Trophoblast cell (in vitro differentiated cells and primary cell): ENCODE measurements around the gene ZNF354B.

Experiments
- DNase-seq, 2 donors: peaks; one replicate each; pipeline ENCODE4 v3.0.0-alpha.2; 2016
- H2AFZ ChIP-seq: 2 replicates; pipeline ENCODE4 v1.6.1; 2013; ENCODE audit warnings: low read length, moderate library complexity, mild to moderate bottlenecking; ENCODE audit not compliant: insufficient read depth, poor library complexity
- H2AK5ac ChIP-seq: 2 replicates; pipeline ENCODE4 v1.6.1; 2013; ENCODE audit warnings: mild to moderate bottlenecking, low read length
- H2BK120ac ChIP-seq: 2 replicates; pipeline ENCODE4 v1.6.1; 2013; ENCODE audit warnings: low read length, mild to moderate bottlenecking, moderate library complexity; ENCODE audit not compliant: insufficient read depth, poor library complexity
- H2BK12ac ChIP-seq: 2 replicates; pipeline ENCODE4 v1.6.1; 2013; ENCODE audit warnings: mild to moderate bottlenecking, low read length, moderate library complexity
- H2BK5ac ChIP-seq: 2 replicates; pipeline ENCODE4 v1.6.1; 2013; ENCODE audit warnings: low read length, low read depth, moderate library complexity, mild to moderate bottlenecking; ENCODE audit not compliant: poor library complexity
- H3K14ac ChIP-seq: 2 replicates; pipeline ENCODE4 v1.6.1; 2013; ENCODE audit warnings: mild to moderate bottlenecking, low read length
- H3K18ac ChIP-seq: 2 replicates; pipeline ENCODE4 v1.6.1; 2013; ENCODE audit warnings: mild to moderate bottlenecking, low read length
- H3K23ac ChIP-seq: 2 replicates; pipeline ENCODE4 v1.6.1; 2013; ENCODE audit warnings: low read length
- H3K27ac ChIP-seq: 2 replicates; pipeline ENCODE4 v1.5.1; 2013; ENCODE audit warnings: low read depth, mild to moderate bottlenecking, inconsistent platforms, low read length, moderate library complexity
- H3K27me3 ChIP-seq: 2 replicates; pipeline ENCODE4 v1.6.1; 2013; ENCODE audit warnings: inconsistent platforms, mild to moderate bottlenecking, low read length, moderate library complexity; ENCODE audit not compliant: insufficient read depth
- H3K36me3 ChIP-seq, 2 experiments: 1 replicate in 1 of 2; 2 replicates in 1 of 2; pipeline ENCODE4 v1.6.1; 2013; ENCODE audit warnings: low read length in 2 of 2, mild to moderate bottlenecking in 2 of 2, moderate library complexity in 1 of 2; ENCODE audit not compliant: insufficient read depth in 2 of 2, control insufficient read depth in 1 of 2
- H3K4ac ChIP-seq: 2 replicates; pipeline ENCODE4 v1.6.1; 2013; ENCODE audit warnings: low read depth, mild to moderate bottlenecking, low read length, moderate library complexity
- H3K4me1 ChIP-seq, 2 experiments: 1 replicate in 1 of 2; 2 replicates in 1 of 2; pipeline ENCODE4 v1.6.1; 2013; ENCODE audit warnings: low read length in 2 of 2, mild to moderate bottlenecking in 2 of 2, moderate library complexity in 1 of 2; ENCODE audit not compliant: insufficient read depth in 2 of 2, control insufficient read depth in 1 of 2
- H3K4me2 ChIP-seq: 2 replicates; pipeline ENCODE4 v1.6.1; 2013; ENCODE audit warnings: inconsistent platforms, mild to moderate bottlenecking, low read length, moderate library complexity
- H3K4me3 ChIP-seq: 2 replicates; pipeline ENCODE4 v1.5.1; 2013; ENCODE audit warnings: mild to moderate bottlenecking, low read depth, low read length, inconsistent platforms
- H3K79me1 ChIP-seq: one replicate; pipeline ENCODE4 v1.6.1; 2013; ENCODE audit warnings: low read length
- H3K79me2 ChIP-seq: 2 replicates; pipeline ENCODE4 v1.6.1; 2013; ENCODE audit warnings: low read length, mild to moderate bottlenecking; ENCODE audit not compliant: control insufficient read depth, insufficient read depth, poor library complexity
- H3K9ac ChIP-seq: 2 replicates; pipeline ENCODE4 v1.6.1; 2013; ENCODE audit warnings: mild to moderate bottlenecking, low read length
- H3K9me3 ChIP-seq: 2 replicates; pipeline ENCODE4 v1.6.1; 2013; ENCODE audit warnings: low read depth, mild to moderate bottlenecking, control low read depth, inconsistent platforms, low read length; ENCODE audit not compliant: insufficient read depth
- H4K12ac ChIP-seq: 2 replicates; pipeline ENCODE4 v1.6.1; 2013; ENCODE audit warnings: low read depth, mild to moderate bottlenecking, low read length, moderate library complexity
- H4K8ac ChIP-seq: 2 replicates; pipeline ENCODE4 v1.6.1; 2013; ENCODE audit warnings: low read depth, mild to moderate bottlenecking, low read length, moderate library complexity
- H4K91ac ChIP-seq: one replicate; pipeline ENCODE4 v1.6.1; 2013; ENCODE audit warnings: low read depth, mild to moderate bottlenecking, low read length, moderate library complexity
- WGBS: extraction: QIAGEN DNeasy Blood & Tissue Kit; methylation state at CpG from one replicate; pipeline ENCODE4 v1.1.7; 2013; ENCODE audit warnings: missing lambda C conversion rate; ENCODE audit not compliant: insufficient read length, insufficient coverage; ENCODE audit errors: extremely low coverage; 5-methylcytosine and 5-hydroxymethylcytosine counted together

The ZNF354B gene

DNA sequence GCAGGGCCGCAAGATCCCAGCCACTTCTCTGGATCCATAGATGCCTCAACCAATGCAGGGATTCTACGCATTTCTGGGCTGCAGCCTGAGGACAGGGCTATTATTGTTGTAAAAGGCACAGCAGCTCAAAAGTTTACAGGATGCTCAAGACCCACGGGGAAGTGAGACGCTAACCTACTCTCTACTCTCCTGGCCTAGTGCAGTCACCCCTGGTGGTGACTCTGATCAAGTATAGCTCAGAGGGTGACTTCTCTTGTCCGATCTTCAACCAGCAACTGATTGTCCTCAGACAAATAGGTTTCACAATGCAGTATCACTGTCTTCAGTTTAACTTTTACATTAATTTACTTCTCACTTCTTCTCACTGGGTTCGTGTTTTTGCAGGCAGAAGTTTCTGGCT is 34.3 kb upstream of the ZNF354B start:
- Histone ChIP-seq H3K9ac (no peak overlapping the region), H3K4me3 (no peak overlapping the region), H3K9me3 (peaks cover 8% of the 10 kb centered on the region), H3K36me3 (no peaks in the 10 kb centered on the region), H2BK5ac (no peak overlapping the region), H3K18ac (no peak overlapping the region), H3K79me2 (no peaks in the 10 kb centered on the region), H3K79me1 (no peaks in the 10 kb centered on the region), H2AK5ac (no peak overlapping the region), H2BK12ac (no peak overlapping the region), H4K8ac (no peak overlapping the region), H3K27ac (no peak overlapping the region), H2BK120ac (no peak overlapping the region), H4K91ac (no peak overlapping the region), H3K4me2 (no peak overlapping the region), H3K14ac (no peak overlapping the region), H4K12ac (no peak overlapping the region), H3K27me3 (no peaks in the 10 kb centered on the region), H3K4ac (no peak overlapping the region), H3K4me1 (no peaks in the 10 kb centered on the region), H2AFZ (no peak overlapping the region), H3K23ac (no peak overlapping the region)
- DNase-seq = no peak
- WGBS = no CpG with 5 or more reads among the region's 6 CpGs

DNA sequence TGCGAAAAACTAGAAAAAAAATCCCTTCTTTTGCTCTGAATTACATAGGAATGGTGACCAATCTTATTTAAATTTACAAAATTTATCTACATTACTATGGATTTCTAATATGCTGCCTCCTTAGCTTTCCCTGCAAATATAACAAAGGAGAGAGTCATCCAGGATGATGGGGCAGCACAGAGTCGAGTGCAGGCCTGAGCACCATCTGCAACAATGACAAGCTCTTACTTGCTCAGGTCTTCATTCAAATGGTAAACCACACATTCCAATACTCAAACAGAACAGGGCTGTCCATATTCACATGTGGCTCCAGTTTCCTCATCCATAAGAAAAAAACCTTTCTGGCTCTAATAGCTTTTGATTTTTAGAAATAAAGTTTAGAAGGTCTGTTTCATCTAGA is 33.5 kb upstream of the ZNF354B start:
- Histone ChIP-seq H3K18ac (no peak overlapping the region), H4K91ac (no peak overlapping the region), H2BK12ac (no peak overlapping the region), H3K79me1 (no peaks in the 10 kb centered on the region), H3K27me3 (no peaks in the 10 kb centered on the region), H2BK120ac (no peak overlapping the region), H4K12ac (no peak overlapping the region), H3K27ac (no peak overlapping the region), H3K4me3 (no peak overlapping the region), H3K36me3 (no peaks in the 10 kb centered on the region), H3K4me1 (no peaks in the 10 kb centered on the region), H3K9me3 (peaks cover 13% of the 10 kb centered on the region), H3K23ac (no peak overlapping the region), H2AK5ac (no peak overlapping the region), H2BK5ac (no peak overlapping the region), H3K9ac (no peak overlapping the region), H2AFZ (no peak overlapping the region), H3K4ac (no peak overlapping the region), H3K79me2 (no peaks in the 10 kb centered on the region), H3K14ac (no peak overlapping the region), H4K8ac (no peak overlapping the region), H3K4me2 (no peak overlapping the region)
- WGBS = no CpG with 5 or more reads among the region's 2 CpGs
- no peak for DNase-seq

DNA sequence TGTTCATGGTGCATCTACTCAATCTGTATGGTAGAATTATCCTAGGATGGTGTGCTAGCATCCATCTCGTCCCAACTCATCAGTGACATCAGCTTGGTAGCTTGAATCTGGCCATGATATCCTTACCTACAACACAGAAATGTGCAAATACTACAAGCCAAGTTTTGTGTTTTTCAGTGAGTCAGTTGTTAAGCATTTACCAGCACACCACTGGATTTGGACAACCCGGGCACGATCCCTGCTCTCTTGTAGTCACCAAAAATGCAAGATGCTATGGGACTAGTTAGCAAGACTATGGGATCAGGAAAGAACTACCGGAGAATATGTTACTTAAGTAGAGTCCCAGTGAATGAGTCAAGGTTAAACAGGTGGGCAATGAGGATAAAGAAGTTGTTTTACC is 32.1 kb upstream of the ZNF354B start:
- Histone ChIP-seq H3K23ac (no peak overlapping the region), H3K27ac (no peak overlapping the region), H3K4me3 (no peak overlapping the region), H3K4ac (no peak overlapping the region), H3K36me3 (no peaks in the 10 kb centered on the region), H2BK5ac (no peak overlapping the region), H4K91ac (no peak overlapping the region), H2BK120ac (no peak overlapping the region), H3K4me2 (no peak overlapping the region), H4K12ac (no peak overlapping the region), H3K9me3 (peaks cover 18% of the 10 kb centered on the region), H2BK12ac (no peak overlapping the region), H3K27me3 (no peaks in the 10 kb centered on the region), H3K18ac (no peak overlapping the region), H2AFZ (no peak overlapping the region), H2AK5ac (no peak overlapping the region), H4K8ac (no peak overlapping the region), H3K4me1 (no peaks in the 10 kb centered on the region), H3K9ac (no peak overlapping the region), H3K14ac (no peak overlapping the region), H3K79me2 (no peaks in the 10 kb centered on the region), H3K79me1 (no peaks in the 10 kb centered on the region)
- DNase-seq = peak; percentile 56 to 81
- WGBS = no CpG with 5 or more reads among the region's 4 CpGs

DNA sequence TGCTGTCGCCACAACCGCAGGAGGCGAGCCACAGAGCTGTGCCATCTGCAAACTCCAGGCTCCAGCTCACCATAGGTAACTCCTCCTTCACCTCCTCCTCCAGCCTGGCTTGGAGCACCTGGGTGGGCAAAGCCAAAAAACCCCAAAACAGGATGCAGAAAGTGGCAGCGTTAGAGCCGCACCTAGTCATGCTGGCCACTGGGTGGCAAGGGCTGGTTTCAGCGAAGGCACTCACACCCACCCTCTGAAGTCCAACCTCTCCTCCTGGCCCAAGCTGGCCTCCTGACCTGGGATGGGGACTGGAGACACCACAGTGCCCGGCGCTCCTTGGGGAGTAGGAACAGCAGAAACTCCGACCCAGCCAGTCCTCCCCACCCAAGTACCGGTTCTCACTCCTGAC is 28.7 kb upstream of the ZNF354B start:
- no peak overlapping the region for H3K4me2 ChIP-seq
- H4K12ac ChIP-seq = no peak overlapping the region
- no peak overlapping the region for H2AFZ ChIP-seq
- no peak overlapping the region for H3K18ac ChIP-seq
- H2BK5ac ChIP-seq = no peak overlapping the region
- no peak overlapping the region for H3K4ac ChIP-seq
- no peaks in the 10 kb centered on the region for H3K27me3 ChIP-seq
- no peak for DNase-seq
- no peak overlapping the region for H2AK5ac ChIP-seq
- no CpG with 5 or more reads among the region's 10 CpGs for WGBS
- H3K9ac ChIP-seq = no peak overlapping the region
- H3K4me1 ChIP-seq = no peaks in the 10 kb centered on the region
- no peak overlapping the region for H3K27ac ChIP-seq
- no peak overlapping the region for H4K91ac ChIP-seq
- no peak overlapping the region for H3K4me3 ChIP-seq
- H3K79me2 ChIP-seq = no peaks in the 10 kb centered on the region
- H2BK12ac ChIP-seq = no peak overlapping the region
- no peaks in the 10 kb centered on the region for H3K79me1 ChIP-seq
- H3K23ac ChIP-seq = no peak overlapping the region
- H3K36me3 ChIP-seq = no peaks in the 10 kb centered on the region
- H4K8ac ChIP-seq = no peak overlapping the region
- no peak overlapping the region for H3K14ac ChIP-seq
- H3K9me3 ChIP-seq = peaks cover 20% of the 10 kb centered on the region
- no peak overlapping the region for H2BK120ac ChIP-seq
